ENCODE data around the gene CMTM4.

The CMTM4 gene

GRCh38 chr16:66696669-66697630 lies at the start of gene CMTM4:
CMTM4 (minus strand) TSS chr16:66696743; CDS start chr16:66696525, 218 bp downstream.
- DNase-seq (ENCODE audit: low spot score) = peak; percentile 68

- no peak for DNase-seq (ENCODE audit: low spot score)
Observed at GRCh38 chr16:66746048-66746447, 49.5 kb upstream of the CMTM4 start.

DNA sequence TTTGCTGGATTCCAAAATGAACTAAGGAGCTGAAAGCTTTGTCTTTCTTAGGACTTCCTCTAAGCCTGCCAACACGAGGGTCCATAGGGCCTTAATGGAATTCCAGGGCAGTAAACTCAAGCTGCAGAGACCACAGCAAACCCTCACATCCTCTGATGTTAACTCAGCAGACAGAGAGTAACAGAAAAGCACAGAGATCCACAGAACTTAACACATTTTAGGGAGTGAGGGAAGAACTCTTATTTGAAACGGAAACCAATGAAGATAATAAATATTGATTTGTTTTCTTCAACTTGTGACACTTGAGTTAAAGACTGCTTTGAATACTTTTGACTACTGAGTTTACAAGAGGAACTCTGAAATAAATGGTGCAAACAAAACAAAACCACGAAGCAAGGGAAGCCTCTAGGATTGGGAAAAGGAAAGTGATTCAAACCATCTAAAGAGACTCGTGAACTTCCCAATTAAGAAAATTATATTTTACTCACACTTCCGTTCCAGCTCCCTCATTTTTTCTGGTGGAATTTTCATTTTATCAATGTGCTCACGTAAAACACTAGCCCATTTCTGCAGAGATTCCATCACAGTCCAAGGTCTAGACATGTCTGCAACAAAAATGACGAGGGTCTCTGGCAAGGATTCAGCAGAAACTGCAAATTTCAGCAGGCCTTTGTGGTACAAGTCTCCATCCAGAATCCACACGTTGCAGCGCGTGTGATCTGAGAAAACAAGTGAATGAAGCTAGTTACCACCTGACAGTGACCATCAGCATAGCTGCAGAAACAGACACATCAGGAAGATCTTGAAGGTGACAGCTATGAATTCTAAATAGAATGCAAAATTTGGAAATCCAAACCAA lies 45.6 kb upstream of the CMTM4 start:
- no peak for DNase-seq (ENCODE audit: low spot score)

DNA sequence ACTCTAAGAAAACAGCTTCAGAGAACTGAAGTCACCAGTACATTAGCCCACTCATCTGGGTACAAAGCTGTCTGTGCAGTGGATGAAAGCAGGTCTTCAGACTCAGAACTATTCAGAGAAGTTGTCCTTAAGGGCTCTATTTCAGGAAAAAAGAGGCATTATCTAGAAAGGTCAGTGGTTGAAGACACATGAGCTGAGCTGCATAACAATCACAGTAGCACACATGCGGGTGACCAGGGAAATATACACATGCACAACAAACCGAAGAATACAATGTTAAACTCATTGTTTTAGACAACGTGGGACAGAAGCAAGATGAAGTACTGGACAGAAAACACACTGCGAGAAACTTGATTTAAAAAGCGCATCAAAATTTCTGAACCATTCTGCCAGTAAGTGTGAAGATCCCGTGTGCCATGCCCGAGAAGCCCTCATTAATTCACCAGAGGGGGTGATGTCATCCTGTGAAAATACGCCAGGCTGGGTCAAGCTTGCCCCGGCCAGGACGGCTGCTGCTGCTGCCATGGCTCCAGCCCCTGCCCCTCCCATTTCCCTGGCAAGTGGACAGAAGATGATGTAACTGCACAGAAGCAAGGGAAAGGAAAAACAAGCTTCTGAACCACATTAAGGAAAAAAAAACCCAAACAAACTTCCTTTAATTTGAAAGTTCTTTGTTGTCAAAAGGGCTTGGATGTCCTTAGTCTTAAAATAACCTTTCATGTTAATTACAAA lies 44.8 kb upstream of the CMTM4 start:
- no peak for DNase-seq (ENCODE audit: low spot score)

GRCh38 chr16:66740533-66740932 lies 44.0 kb upstream of the CMTM4 start:
- no peak for DNase-seq (ENCODE audit: low spot score)

DNA sequence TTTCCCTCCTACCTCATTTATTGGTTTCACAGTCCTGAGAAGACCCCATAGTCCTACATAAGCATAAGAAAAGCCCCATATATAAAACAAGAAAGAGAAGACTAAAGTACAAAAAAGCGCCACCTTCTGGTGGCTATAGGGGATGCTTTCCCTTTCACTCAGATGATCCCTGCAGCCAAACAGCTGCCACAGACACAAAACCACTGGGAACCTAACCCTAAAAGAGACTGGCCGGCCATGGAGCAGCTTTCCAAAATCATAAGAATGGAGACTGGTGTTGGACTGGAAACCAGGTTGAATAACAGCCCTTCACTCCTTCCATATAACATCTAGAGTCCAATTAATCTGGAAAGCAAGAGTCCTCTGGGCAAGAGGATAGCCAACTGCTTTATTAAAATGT lies 43.5 kb upstream of the CMTM4 start:
- DNase-seq (ENCODE audit: low spot score) = peak; percentile 24

GRCh38 chr16:66735891-66736290 lies 39.3 kb upstream of the CMTM4 start:
- no peak for DNase-seq (ENCODE audit: low spot score)

GRCh38 chr16:66731101-66731500 lies 34.6 kb upstream of the CMTM4 start:
- no peak for DNase-seq (ENCODE audit: low spot score)

- no peak for DNase-seq (ENCODE audit: low spot score)
Observed at GRCh38 chr16:66728804-66729203, 32.3 kb upstream of the CMTM4 start.

GRCh38 chr16:66728117-66728787 lies 31.7 kb upstream of the CMTM4 start:
- DNase-seq (ENCODE audit: low spot score) = peak; percentile 48

DNA sequence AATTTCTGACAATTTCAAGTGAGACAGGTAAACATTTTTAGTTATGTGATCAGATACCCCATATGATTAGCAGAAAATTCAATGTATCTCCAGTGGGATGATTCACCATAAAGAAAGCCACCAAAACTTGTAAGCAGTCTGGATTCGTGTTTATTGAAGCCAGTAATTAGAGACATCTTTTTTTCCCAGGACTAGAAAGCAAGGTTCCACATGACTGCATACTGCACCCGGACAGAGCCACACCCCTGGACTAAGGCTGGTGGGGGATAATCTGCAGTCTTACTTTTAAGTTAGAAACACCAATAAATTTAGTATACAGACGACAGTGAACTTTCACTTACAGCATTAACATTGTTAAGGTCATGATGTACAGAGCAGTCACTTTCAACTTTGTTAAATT lies 24.2 kb upstream of the CMTM4 start:
- no peak for DNase-seq (ENCODE audit: low spot score)

- no peak for DNase-seq (ENCODE audit: low spot score)
Observed at GRCh38 chr16:66719246-66719645, 22.7 kb upstream of the CMTM4 start.

GRCh38 chr16:66717776-66718175 lies 21.2 kb upstream of the CMTM4 start:
- DNase-seq (ENCODE audit: low spot score) = no peak

DNA sequence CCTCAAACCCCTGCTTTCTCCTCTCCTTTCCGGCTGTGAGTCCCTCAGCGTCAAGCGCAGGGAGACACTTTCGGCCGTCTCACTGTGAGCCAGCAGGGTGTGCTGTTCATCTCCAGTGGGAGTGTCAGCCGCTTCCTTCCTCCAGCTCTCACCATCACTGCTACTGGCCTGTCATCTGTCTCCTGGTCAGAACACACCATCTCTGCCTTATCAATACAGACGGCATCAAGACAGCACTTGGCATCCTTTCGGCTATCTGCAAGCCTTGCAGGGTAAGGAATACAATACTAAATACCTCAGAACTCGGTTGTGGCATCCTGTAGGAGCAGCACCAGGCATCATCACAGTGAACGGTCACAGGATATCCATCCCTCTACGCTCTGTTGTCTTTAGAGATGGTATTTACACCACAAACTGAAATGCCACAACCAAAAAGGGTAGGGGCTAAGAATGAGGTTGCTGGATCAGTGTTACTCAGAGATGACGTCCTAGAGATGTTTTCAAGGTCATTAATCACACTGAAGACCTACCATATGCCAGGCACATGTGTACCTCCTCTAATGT lies 20.7 kb upstream of the CMTM4 start:
- DNase-seq (ENCODE audit: low spot score) = no peak

GRCh38 chr16:66714654-66715307 lies 18.2 kb upstream of the CMTM4 start:
- DNase-seq (ENCODE audit: low spot score) = no peak

- DNase-seq (ENCODE audit: low spot score) = no peak
Observed at GRCh38 chr16:66714062-66714461, 17.5 kb upstream of the CMTM4 start.

- DNase-seq (ENCODE audit: low spot score) = no peak
Observed at GRCh38 chr16:66713076-66713475, 16.5 kb upstream of the CMTM4 start.

DNA sequence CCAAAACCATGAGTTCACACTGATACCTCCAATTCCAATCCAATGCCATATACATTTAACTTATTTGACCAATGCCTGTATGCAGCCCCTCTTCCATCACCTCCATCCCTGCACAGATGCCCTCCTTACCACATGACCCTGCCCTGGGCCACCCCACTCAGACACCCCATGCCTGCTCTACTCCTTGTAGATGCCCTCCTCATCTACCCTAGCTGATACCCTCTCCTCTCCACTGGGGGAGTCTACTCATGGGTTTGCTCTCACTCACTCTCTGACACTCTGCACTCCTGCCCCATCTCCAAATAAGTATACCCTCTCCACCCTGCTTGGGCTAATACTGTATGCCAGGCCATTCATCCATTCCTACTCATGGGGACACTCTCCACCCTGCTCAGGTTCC lies 16.0 kb upstream of the CMTM4 start:
- no peak for DNase-seq (ENCODE audit: low spot score)

GRCh38 chr16:66711581-66711980 lies 15.0 kb upstream of the CMTM4 start:
- DNase-seq (ENCODE audit: low spot score) = no peak

DNA sequence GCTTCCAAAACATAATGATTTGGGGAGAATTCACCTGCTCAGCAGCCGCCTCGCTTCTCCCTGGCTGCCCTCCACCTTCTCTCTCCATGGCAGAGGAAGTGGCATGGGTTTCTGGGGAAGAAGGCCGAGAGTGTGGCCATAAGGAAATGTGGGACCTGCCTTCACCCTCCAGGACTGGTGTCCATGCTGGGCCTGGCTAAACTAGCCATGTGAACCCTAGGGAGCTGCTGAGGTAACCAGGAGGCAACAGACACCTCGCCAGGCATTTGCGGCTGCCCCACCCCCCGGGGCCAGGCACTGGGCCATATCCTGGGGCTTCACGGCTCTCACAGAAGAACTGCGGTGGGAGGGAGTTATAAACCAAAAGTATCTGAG lies 9.9 kb upstream of the CMTM4 start:
- no peak for DNase-seq (ENCODE audit: low spot score)
